ENCODE measurements around the gene VAV1.

VAV1 gene

DNA sequence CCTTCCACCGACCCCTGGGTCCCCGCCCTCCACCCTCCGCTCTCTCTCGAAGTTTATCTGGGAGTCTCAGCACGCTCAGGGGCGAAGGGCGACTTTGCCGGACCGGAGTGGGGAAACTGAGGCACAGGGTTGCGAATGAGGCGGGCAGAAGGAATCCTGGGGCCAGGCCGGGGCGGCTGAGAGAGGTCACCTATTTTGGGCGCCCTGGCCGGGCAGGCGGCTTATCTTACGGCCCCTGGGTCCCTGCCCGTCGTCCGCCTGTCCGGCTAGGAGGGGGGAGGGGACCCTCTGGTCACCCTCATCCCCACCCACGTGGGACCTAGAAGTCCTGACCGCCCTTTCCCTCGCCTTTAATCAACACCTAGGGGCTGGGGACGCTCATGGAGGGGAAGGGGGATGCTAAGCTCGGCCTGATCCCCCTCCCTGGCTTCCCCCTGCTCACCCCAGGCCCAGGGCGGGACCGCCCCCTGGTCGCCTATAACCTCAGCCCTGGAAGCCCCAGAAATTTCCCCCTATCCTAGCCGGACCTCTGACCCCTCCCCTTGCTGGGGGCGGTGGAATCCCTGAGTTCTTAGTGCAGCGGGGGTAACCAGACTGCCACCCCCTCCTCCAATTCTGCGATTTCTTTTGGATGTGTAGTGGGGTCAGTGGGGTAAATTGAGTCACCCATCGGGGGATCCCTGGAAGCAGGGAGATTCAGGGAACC lies 32.5 kb upstream of the VAV1 start:
- Histone ChIP-seq H3K4me1 (ENCODE audit: control insufficient read depth, insufficient read depth, low read length) (peaks cover 30% of the 10 kb centered on the region), H3K4me3 (ENCODE audit: low read depth, low read length) (peak overlapping the region; percentile 65), H3K9me3 (ENCODE audit: control insufficient read depth, insufficient read depth, low read depth, low read length) (no peaks in the 10 kb centered on the region), H3K36me3 (ENCODE audit: control insufficient read depth in 2 of 2, insufficient read depth in 1 of 2, low read length in 2 of 2) (peaks cover 0 to 17% of the 10 kb centered on the region in 2 experiments; a peak in 2 of 3 replicates), H3K27ac (ENCODE audit: extremely low read depth, low read depth, low read length) (no peak overlapping the region; the same call in 1 of the 2 replicates)
- ChIA-PET CTCF (interaction anchor here (0.6 to 4.8 kb wide), 3 partner anchors 125 to 912 kb away, joined by 3 to 49 read pairs (median 3); no protein-coding TSS in a partner anchor), POLR2A (no interaction called here)
- 0 out of 2 replicates have a peak, but pooled peaks have one; percentile 50 for TF ChIP-seq ZBTB48 (tag by site-specific recombination; IDR thresholded peaks at IDR 0.05)
- peak; percentile 7; the same call in 1 of the 2 replicates for TF ChIP-seq ZBTB20 (tag by site-specific recombination; IDR thresholded peaks at IDR 0.05)
- TF ChIP-seq, protein P1, sequence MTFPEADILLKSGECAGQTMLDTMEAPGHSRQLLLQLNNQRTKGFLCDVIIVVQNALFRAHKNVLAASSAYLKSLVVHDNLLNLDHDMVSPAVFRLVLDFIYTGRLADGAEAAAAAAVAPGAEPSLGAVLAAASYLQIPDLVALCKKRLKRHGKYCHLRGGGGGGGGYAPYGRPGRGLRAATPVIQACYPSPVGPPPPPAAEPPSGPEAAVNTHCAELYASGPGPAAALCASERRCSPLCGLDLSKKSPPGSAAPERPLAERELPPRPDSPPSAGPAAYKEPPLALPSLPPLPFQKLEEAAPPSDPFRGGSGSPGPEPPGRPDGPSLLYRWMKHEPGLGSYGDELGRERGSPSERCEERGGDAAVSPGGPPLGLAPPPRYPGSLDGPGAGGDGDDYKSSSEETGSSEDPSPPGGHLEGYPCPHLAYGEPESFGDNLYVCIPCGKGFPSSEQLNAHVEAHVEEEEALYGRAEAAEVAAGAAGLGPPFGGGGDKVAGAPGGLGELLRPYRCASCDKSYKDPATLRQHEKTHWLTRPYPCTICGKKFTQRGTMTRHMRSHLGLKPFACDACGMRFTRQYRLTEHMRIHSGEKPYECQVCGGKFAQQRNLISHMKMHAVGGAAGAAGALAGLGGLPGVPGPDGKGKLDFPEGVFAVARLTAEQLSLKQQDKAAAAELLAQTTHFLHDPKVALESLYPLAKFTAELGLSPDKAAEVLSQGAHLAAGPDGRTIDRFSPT (tag by site-specific recombination; IDR thresholded peaks at IDR 0.05) = 0 out of 2 replicates have a peak, but pooled peaks have one; percentile 25
- TF ChIP-seq KLF8 (tag by site-specific recombination; IDR thresholded peaks at IDR 0.05) = 0 out of 2 replicates have a peak, but pooled peaks have one; percentile 27
- peak; percentile 32; the same call in 1 of the 2 replicates for TF ChIP-seq ZXDB (tag by site-specific recombination; IDR thresholded peaks at IDR 0.05)
- TF ChIP-seq ZNF37A (tag by site-specific recombination; IDR thresholded peaks at IDR 0.05) = no peak
- TF ChIP-seq ZSCAN23 (tag by site-specific recombination; IDR thresholded peaks at IDR 0.05) = no peak
- peak; percentile 38 for TF ChIP-seq ZBTB8A (tag by site-specific recombination; IDR thresholded peaks at IDR 0.05)
- TF ChIP-seq, protein P2, sequence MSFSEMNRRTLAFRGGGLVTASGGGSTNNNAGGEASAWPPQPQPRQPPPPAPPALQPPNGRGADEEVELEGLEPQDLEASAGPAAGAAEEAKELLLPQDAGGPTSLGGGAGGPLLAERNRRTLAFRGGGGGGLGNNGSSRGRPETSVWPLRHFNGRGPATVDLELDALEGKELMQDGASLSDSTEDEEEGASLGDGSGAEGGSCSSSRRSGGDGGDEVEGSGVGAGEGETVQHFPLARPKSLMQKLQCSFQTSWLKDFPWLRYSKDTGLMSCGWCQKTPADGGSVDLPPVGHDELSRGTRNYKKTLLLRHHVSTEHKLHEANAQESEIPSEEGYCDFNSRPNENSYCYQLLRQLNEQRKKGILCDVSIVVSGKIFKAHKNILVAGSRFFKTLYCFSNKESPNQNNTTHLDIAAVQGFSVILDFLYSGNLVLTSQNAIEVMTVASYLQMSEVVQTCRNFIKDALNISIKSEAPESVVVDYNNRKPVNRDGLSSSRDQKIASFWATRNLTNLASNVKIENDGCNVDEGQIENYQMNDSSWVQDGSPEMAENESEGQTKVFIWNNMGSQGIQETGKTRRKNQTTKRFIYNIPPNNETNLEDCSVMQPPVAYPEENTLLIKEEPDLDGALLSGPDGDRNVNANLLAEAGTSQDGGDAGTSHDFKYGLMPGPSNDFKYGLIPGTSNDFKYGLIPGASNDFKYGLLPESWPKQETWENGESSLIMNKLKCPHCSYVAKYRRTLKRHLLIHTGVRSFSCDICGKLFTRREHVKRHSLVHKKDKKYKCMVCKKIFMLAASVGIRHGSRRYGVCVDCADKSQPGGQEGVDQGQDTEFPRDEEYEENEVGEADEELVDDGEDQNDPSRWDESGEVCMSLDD (tag by site-specific recombination; IDR thresholded peaks at IDR 0.05) = peak; percentile 16; the same call in 1 of the 2 replicates
- TF ChIP-seq ZNF335 (tag by site-specific recombination; conservative IDR thresholded peaks at IDR 0.05) = peak; percentile 58
- TF ChIP-seq, protein P3, sequence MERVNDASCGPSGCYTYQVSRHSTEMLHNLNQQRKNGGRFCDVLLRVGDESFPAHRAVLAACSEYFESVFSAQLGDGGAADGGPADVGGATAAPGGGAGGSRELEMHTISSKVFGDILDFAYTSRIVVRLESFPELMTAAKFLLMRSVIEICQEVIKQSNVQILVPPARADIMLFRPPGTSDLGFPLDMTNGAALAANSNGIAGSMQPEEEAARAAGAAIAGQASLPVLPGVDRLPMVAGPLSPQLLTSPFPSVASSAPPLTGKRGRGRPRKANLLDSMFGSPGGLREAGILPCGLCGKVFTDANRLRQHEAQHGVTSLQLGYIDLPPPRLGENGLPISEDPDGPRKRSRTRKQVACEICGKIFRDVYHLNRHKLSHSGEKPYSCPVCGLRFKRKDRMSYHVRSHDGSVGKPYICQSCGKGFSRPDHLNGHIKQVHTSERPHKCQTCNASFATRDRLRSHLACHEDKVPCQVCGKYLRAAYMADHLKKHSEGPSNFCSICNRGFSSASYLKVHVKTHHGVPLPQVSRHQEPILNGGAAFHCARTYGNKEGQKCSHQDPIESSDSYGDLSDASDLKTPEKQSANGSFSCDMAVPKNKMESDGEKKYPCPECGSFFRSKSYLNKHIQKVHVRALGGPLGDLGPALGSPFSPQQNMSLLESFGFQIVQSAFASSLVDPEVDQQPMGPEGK (tag by site-specific recombination; IDR thresholded peaks at IDR 0.05) = 0 out of 2 replicates have a peak, but pooled peaks have one; percentile 29
- no peak for TF ChIP-seq HOXA7 (CRISPR knock-in tag; IDR thresholded peaks at IDR 0.05; ENCODE audit: borderline replicate concordance)

DNA sequence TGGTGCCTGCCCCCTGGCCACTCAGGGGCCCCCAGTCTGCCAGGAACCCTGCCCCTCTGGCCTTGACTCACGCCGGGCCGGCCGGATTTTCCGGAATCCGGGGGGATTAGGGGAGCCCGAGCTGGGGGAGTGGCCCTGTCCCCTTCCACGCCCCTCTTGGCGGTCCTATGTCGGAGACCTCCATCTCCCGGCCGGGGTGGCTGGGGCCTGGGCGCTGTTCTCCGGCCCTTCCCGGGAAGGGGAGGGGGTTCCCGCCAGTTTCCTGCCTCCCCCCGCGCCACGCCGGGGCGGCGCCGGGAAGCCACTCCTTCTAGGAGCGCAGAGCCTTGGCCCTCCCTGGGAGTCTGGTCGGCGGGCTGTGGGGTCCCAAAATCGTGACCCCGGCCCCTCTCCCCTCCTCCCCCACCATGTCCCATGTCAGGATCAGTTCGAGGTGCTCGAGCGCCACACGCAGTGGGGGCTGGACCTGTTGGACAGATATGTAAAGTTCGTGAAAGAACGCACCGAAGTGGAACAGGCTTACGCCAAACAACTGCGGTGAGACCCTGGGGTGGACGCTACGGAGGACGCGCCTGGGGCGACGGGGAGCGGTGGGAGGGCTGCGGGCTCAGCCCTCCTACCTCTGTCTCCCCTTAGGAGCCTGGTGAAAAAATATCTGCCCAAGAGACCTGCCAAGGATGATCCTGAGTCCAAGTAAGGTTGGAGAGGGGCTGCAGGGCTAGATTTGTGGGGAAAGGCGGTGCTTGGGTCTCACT lies 31.7 kb upstream of the VAV1 start:
- POLR2A ChIA-PET = no interaction called here
- Histone ChIP-seq H3K9me3 (ENCODE audit: control insufficient read depth, insufficient read depth, low read depth, low read length) (no peaks in the 10 kb centered on the region), H3K36me3 (ENCODE audit: control insufficient read depth in 2 of 2, insufficient read depth in 1 of 2, low read length in 2 of 2) (peaks cover 4 to 20% of the 10 kb centered on the region in 2 experiments; a peak in 2 of 3 replicates), H3K4me3 (ENCODE audit: low read depth, low read length) (peak overlapping the region; percentile 65), H3K4me1 (ENCODE audit: control insufficient read depth, insufficient read depth, low read length) (peaks cover 36% of the 10 kb centered on the region), H3K27ac (ENCODE audit: extremely low read depth, low read depth, low read length) (no peak overlapping the region; the same call in 1 of the 2 replicates)
- CTCF ChIA-PET = interaction anchor here (0.6 kb wide), 1 partner anchor 912 kb away, joined by 3 read pairs; no protein-coding TSS in a partner anchor
- TF ChIP-seq, protein P4, sequence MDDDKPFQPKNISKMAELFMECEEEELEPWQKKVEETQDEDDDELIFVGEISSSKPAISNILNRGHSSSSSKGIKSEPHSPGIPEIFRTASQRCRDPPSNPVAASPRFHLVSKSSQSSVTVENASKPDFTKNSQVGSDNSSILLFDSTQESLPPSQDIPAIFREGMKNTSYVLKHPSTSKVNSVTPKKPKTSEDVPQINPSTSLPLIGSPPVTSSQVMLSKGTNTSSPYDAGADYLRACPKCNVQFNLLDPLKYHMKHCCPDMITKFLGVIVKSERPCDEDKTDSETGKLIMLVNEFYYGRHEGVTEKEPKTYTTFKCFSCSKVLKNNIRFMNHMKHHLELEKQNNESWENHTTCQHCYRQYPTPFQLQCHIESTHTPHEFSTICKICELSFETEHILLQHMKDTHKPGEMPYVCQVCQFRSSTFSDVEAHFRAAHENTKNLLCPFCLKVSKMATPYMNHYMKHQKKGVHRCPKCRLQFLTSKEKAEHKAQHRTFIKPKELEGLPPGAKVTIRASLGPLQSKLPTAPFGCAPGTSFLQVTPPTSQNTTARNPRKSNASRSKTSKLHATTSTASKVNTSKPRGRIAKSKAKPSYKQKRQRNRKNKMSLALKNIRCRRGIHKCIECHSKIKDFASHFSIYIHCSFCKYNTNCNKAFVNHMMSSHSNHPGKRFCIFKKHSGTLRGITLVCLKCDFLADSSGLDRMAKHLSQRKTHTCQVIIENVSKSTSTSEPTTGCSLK (tag by site-specific recombination; IDR thresholded peaks at IDR 0.05) = no peak
- TF ChIP-seq ZBTB20 (tag by site-specific recombination; IDR thresholded peaks at IDR 0.05) (peak; percentile 25; the same call in 1 of the 2 replicates), ZIC2 (tag by site-specific recombination; IDR thresholded peaks at IDR 0.05) (0 out of 2 replicates have a peak, but pooled peaks have one; percentile 23), ZNF341 (tag by site-specific recombination; IDR thresholded peaks at IDR 0.05; ENCODE audit: low read depth) (peak; percentile 94), ZBTB7A (tag by site-specific recombination; IDR thresholded peaks at IDR 0.05; ENCODE audit: low read depth) (no peak), ZNF121 (tag by site-specific recombination; IDR thresholded peaks at IDR 0.05) (no peak), SP2 (tag by site-specific recombination; IDR thresholded peaks at IDR 0.05) (peak; percentile 40; the same call in 1 of the 2 replicates), GLIS2 (tag by site-specific recombination; IDR thresholded peaks at IDR 0.05) (peak; percentile 57), SCRT2 (tag by site-specific recombination; IDR thresholded peaks at IDR 0.05) (peak; percentile 61)
- TF ChIP-seq, protein P5, sequence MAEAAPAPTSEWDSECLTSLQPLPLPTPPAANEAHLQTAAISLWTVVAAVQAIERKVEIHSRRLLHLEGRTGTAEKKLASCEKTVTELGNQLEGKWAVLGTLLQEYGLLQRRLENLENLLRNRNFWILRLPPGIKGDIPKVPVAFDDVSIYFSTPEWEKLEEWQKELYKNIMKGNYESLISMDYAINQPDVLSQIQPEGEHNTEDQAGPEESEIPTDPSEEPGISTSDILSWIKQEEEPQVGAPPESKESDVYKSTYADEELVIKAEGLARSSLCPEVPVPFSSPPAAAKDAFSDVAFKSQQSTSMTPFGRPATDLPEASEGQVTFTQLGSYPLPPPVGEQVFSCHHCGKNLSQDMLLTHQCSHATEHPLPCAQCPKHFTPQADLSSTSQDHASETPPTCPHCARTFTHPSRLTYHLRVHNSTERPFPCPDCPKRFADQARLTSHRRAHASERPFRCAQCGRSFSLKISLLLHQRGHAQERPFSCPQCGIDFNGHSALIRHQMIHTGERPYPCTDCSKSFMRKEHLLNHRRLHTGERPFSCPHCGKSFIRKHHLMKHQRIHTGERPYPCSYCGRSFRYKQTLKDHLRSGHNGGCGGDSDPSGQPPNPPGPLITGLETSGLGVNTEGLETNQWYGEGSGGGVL (tag by site-specific recombination; IDR thresholded peaks at IDR 0.05) = no peak

Measured in HEK293 (cell line).